ENCODE data around the gene DDX42. TPM values are rescaled to one million over a fixed set of nuclear protein-coding genes. Genes with fewer than 3 reads are reported as not detected.

The DDX42 gene
- total and polyA plus RNA-seq, 2 of the 13 experiments (the other 11 are each of a cell fraction or from before 2014, with no cell fraction given): 87.2 to 92.9 TPM

DNA sequence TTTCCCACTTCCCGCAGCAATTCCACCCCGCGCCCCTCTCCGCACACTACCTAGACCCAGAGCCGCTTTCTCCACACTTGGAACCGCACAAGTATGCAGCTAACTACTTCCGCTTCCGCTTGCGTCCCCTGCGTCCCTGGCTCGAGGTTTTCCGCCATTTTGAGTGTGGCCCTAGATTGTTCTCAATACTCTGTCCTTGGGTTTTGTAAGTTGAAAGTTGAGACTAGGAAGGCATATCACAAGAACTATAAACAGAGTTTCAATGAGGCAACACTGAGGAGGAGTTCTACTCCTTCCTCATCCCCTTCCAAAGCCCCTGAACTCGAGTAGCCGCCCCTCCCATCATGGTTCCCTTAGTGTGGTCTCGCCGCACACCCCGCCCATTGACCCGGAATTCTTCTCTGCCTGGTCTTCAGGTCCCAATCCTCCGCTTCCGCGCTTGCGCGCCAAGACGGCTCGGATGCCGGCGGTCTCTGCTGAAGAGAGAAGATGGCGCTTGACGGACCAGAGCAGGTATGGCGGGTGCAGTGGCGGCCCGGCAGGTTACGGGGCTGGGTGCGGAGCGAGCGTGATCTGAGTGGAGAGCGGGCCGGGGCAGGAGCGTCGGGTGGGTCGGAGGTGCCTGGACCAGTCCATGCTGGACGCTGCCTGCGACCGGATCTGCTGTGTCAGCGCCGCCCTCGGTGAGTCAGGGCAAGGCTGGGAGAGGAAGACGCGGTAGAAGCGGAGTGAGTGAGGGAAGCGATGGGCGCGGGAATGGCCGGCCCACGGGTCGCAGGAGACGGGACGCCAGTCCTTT is 53.2 kb downstream of the DDX42 start, which contains the start of the genes FTSJ3 and PSMC5 (continued):
- no peak for TF ChIP-seq NR3C1 (CRISPR knock-in tag; IDR thresholded peaks at IDR 0.05)
- peak; percentile 96; the same call in 1 of the 2 replicates for TF ChIP-seq NFE2L1 (CRISPR knock-in tag; IDR thresholded peaks at IDR 0.05; ENCODE audit: borderline replicate concordance)
- peak; percentile 36; the same call in 1 of the 2 replicates for TF ChIP-seq FOXA3 (CRISPR knock-in tag; IDR thresholded peaks at IDR 0.05)
- TF ChIP-seq EEA1 (CRISPR knock-in tag; IDR thresholded peaks at IDR 0.05; ENCODE audit: borderline replicate concordance): peak; percentile 57; the same call in 1 of the 2 replicates
- TF ChIP-seq, protein P1, sequence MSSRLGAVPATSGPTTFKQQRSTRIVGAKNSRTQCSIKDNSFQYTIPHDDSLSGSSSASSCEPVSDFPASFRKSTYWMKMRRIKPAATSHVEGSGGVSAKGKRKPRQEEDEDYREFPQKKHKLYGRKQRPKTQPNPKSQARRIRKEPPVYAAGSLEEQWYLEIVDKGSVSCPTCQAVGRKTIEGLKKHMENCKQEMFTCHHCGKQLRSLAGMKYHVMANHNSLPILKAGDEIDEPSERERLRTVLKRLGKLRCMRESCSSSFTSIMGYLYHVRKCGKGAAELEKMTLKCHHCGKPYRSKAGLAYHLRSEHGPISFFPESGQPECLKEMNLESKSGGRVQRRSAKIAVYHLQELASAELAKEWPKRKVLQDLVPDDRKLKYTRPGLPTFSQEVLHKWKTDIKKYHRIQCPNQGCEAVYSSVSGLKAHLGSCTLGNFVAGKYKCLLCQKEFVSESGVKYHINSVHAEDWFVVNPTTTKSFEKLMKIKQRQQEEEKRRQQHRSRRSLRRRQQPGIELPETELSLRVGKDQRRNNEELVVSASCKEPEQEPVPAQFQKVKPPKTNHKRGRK (CRISPR knock-in tag; IDR thresholded peaks at IDR 0.05): no peak
- 0 out of 2 replicates have a peak, but pooled peaks have one; percentile 56 for TF ChIP-seq CENPT (CRISPR knock-in tag; IDR thresholded peaks at IDR 0.05; ENCODE audit: low read depth)
- TF ChIP-seq HIC2 (CRISPR knock-in tag; IDR thresholded peaks at IDR 0.05; ENCODE audit: low read depth): peak; percentile 82; the same call in 1 of the 2 replicates
- TF ChIP-seq TRIM24 (CRISPR knock-in tag; IDR thresholded peaks at IDR 0.05): no peak
- TF ChIP-seq EZH2 (conservative IDR thresholded peaks at IDR 0.05; ENCODE audit: low read depth, low read length): no peak
- TF ChIP-seq DNMT1 (CRISPR knock-in tag; IDR thresholded peaks at IDR 0.05): peak; percentile 69; the same call in 1 of the 2 replicates
- peak; percentile 91; the same call in 1 of the 2 replicates for TF ChIP-seq MTA1 (CRISPR knock-in tag; IDR thresholded peaks at IDR 0.05; ENCODE audit: borderline replicate concordance)
- no peak for TF ChIP-seq ZNF781 (CRISPR knock-in tag; IDR thresholded peaks at IDR 0.05; ENCODE audit: borderline replicate concordance, not compliant biosample characterization)
- TF ChIP-seq PREB (CRISPR knock-in tag; IDR thresholded peaks at IDR 0.05): no peak
- TF ChIP-seq TGIF2 (CRISPR knock-in tag; IDR thresholded peaks at IDR 0.05): peak; percentile 76
- TF ChIP-seq, protein P2, sequence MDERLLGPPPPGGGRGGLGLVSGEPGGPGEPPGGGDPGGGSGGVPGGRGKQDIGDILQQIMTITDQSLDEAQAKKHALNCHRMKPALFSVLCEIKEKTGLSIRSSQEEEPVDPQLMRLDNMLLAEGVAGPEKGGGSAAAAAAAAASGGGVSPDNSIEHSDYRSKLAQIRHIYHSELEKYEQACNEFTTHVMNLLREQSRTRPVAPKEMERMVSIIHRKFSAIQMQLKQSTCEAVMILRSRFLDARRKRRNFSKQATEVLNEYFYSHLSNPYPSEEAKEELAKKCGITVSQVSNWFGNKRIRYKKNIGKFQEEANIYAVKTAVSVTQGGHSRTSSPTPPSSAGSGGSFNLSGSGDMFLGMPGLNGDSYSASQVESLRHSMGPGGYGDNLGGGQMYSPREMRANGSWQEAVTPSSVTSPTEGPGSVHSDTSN (CRISPR knock-in tag; IDR thresholded peaks at IDR 0.05): no peak
- TF ChIP-seq RBM22 (optimal IDR thresholded peaks at IDR 0.05; ENCODE audit: low read length): no peak
- no peak for TF ChIP-seq SMAD9 (CRISPR knock-in tag; IDR thresholded peaks at IDR 0.05)
- peak; percentile 100 for TF ChIP-seq NR2C2 (CRISPR knock-in tag; IDR thresholded peaks at IDR 0.05; ENCODE audit: borderline replicate concordance)
